Measurements from ENCODE around the gene UROC1.

- TF ChIP-seq POLR2A (IDR thresholded peaks at IDR 0.05) = no peak
- TF ChIP-seq CTCF (IDR thresholded peaks at IDR 0.05) = no peak
- no peak for TF ChIP-seq EP300 (IDR thresholded peaks at IDR 0.05)
Observed at GRCh38 chr3:126510308-126510910, 7.2 kb downstream of the UROC1 start.
